GM12878 (cell line): ENCODE data around the gene RCCD1. TPM values are rescaled to one million over a fixed set of nuclear protein-coding genes. Genes with fewer than 3 reads are reported as not detected.

Experiments
- ATAC-seq: fragments of 200-7000 bp; cut with Tn5 transposase; 3 replicates; pipeline ENCODE4 v1.9.1; 2020; ENCODE audit warnings: mild to moderate bottlenecking, moderate library complexity
- BruUV-seq: library from RNA; stranded (reverse); fragments of 400-500 nt; replicated peaks from 2 replicates; lab custom pipeline; 2021; lab: Mats Ljungman, UMichigan
- CTCF ChIA-PET: fragments of 300-600 bp; sonication (Branson Sonifier 250); formaldehyde crosslinking; extraction: SDS; loops from one replicate; lab custom pipeline; 2021; ENCODE audit warnings: inconsistent platforms; lab: Yijun Ruan, JAX
- POLR2A ChIA-PET: fragments of 350-600 bp; formaldehyde crosslinking; extraction: SDS; loops from one replicate; lab custom pipeline; 2021; ENCODE audit warnings: inconsistent platforms; lab: Charles Lee
- RAD21 ChIA-PET: fragments of 300-600 bp; sonication (Branson Sonifier 250); formaldehyde crosslinking; loops from one replicate; lab custom pipeline; 2023; ENCODE audit warnings: antibody characterized with exemption; ENCODE audit not compliant: unreplicated experiment; lab: Charles Lee
- SMC1A ChIA-PET: fragments of 300-600 bp; sonication (Branson Sonifier 250); formaldehyde crosslinking; loops from one replicate; lab custom pipeline; 2023; ENCODE audit not compliant: unreplicated experiment, uncharacterized antibody; lab: Charles Lee
- DNase-seq: peaks from one replicate; pipeline ENCODE4 v3.0.0-alpha.2; 2011; ENCODE audit warnings: low read depth, low spot score
- FAIRE-seq: peaks from 3 replicates; lab custom pipeline; 2011; peaks lifted over from hg19 to GRCh38; lab: Jason Lieb, UNC
- H2AFZ ChIP-seq: 2 replicates; pipeline ENCODE4 v1.6.0; 2011; ENCODE audit warnings: low read depth, low read length, control low read depth; ENCODE audit not compliant: control insufficient read depth
- H3K27ac ChIP-seq: 2 replicates; pipeline ENCODE4 v1.5.1; 2011; ENCODE audit warnings: control low read depth; ENCODE audit not compliant: control insufficient read depth, insufficient read depth
- H3K27me3 ChIP-seq, 2 experiments: replicated peaks in 1 of 2; 2 replicates each; pipeline versions ENCODE4 v1.6.0 to v1.6.1; 2011; ENCODE audit warnings: low read length in 1 of 2; ENCODE audit not compliant: control insufficient read depth in 2 of 2, insufficient read depth in 2 of 2
- H3K36me3 ChIP-seq, 2 experiments: 2 replicates each; pipeline ENCODE4 v1.5.1; 2011; ENCODE audit warnings: low read length in 1 of 2; ENCODE audit not compliant: control insufficient read depth in 2 of 2, insufficient read depth in 2 of 2
- H3K4me1 ChIP-seq: 2 replicates; pipeline ENCODE4 v1.6.1; 2011; ENCODE audit warnings: mild to moderate bottlenecking, low read length, moderate library complexity, mixed read lengths; ENCODE audit not compliant: control insufficient read depth, insufficient read depth
- H3K4me2 ChIP-seq: 2 replicates; pipeline ENCODE4 v1.6.0; 2011; ENCODE audit warnings: control low read depth; ENCODE audit not compliant: control insufficient read depth, insufficient read depth
- H3K4me3 ChIP-seq: fragments of 200-600 bp; sonication (generic); 2 replicates; pipeline ENCODE4 v1.5.1; 2016
- H3K79me2 ChIP-seq: 2 replicates; pipeline ENCODE4 v1.6.0; 2011; ENCODE audit warnings: low read length; ENCODE audit not compliant: control insufficient read depth, insufficient read depth
- H3K9ac ChIP-seq: 2 replicates; pipeline ENCODE4 v1.8.0; 2011; ENCODE audit warnings: low read length, control low read depth, mixed read lengths; ENCODE audit not compliant: control insufficient read depth, insufficient read depth
- H3K9me3 ChIP-seq: replicated peaks from 3 replicates; pipeline ENCODE4 v1.5.1; 2011; ENCODE audit warnings: mild to moderate bottlenecking, low read length; ENCODE audit not compliant: control insufficient read depth, insufficient read depth
- H4K20me1 ChIP-seq: 2 replicates; pipeline ENCODE4 v1.6.0; 2011; ENCODE audit not compliant: control insufficient read depth, insufficient read depth
- JUNB ChIP-seq: IDR thresholded peaks from 2 replicates; pipeline ENCODE4 v1.6.1; 2016; ENCODE audit warnings: antibody characterized with exemption, mild to moderate bottlenecking
- NKRF ChIP-seq: fragments of 450-650 bp; conservative IDR thresholded peaks from 2 replicates; pipeline ENCODE4 v1.6.1; 2017; ENCODE audit warnings: mild to moderate bottlenecking, moderate library complexity
- POLR2A ChIP-seq: IDR thresholded peaks from 2 replicates; pipeline ENCODE4 v1.6.1; 2011; ENCODE audit warnings: low read depth, mild to moderate bottlenecking, low read length
- WGBS: methylation state at CpG from one replicate; pipeline ENCODE4 v1.1.6; 2016; ENCODE audit warnings: low lambda C conversion rate; ENCODE audit not compliant: insufficient replicate concordance, insufficient coverage; ENCODE audit errors: missing lambda C conversion rate; 5-methylcytosine and 5-hydroxymethylcytosine counted together
- in situ Hi-C: fragments of 300-500 bp; cut with MboI; formaldehyde crosslinking; loops from 9 replicates; pipeline ENCODE4 v1.14.3; 2018; ENCODE audit warnings: mixed read lengths
- intact Hi-C: fragments of 100-400 bp; cut with micrococcal nuclease; formaldehyde crosslinking; loops from one replicate; pipeline ENCODE4 v1.14.2; 2022; ENCODE audit not compliant: unreplicated experiment
- polyA plus RNA-seq, 11 experiments: library from polyadenylated mRNA; depleted of rRNA in 4 of 11; unstranded in 6 of 11; stranded (reverse) in 5 of 11; fragments of >200 nt; fragmentation: Nextera tagmentation in 4 of 11; fragmentation: Illumina TruSeq in 1 of 11; extraction: Ambion mirVana in 4 of 11; extraction: Trizol in 1 of 11; gene quantifications; 1 replicate in 1 of 11; 2 replicates in 10 of 11; pipeline versions ENCODE4 v1.2.1 to v1.2.3, GENCODE V29; 2011 to 2016; ENCODE audit warnings: inconsistent platforms in 2 of 11, missing spikeins in 2 of 11, low read depth in 1 of 11
- total RNA-seq, 4 experiments: library from RNA; depleted of rRNA in 3 of 4; stranded (reverse); fragments of >200 nt in 3 of 4; fragmentation: Illumina TruSeq in 1 of 4; extraction: Trizol in 1 of 4; gene quantifications; 2 replicates each; pipeline versions ENCODE4 v1.2.1 to v1.2.3, GENCODE V29; 2013 to 2021
- TF ChIP-seq, protein P1 (sequence below): IDR thresholded peaks from 2 replicates; pipeline ENCODE4 v1.6.1; 2011; ENCODE audit warnings: borderline replicate concordance, low read depth, mild to moderate bottlenecking, moderate library complexity, mixed read lengths, low read length; ENCODE audit not compliant: insufficient read depth; ENCODE audit errors: extremely low read length

Gene RCCD1
- total and polyA plus RNA-seq, 10 of the 15 experiments (the other 5 are each of a cell fraction or from before 2014, with no cell fraction given) = 5.2 to 30.4 (median 20.9) TPM

DNA sequence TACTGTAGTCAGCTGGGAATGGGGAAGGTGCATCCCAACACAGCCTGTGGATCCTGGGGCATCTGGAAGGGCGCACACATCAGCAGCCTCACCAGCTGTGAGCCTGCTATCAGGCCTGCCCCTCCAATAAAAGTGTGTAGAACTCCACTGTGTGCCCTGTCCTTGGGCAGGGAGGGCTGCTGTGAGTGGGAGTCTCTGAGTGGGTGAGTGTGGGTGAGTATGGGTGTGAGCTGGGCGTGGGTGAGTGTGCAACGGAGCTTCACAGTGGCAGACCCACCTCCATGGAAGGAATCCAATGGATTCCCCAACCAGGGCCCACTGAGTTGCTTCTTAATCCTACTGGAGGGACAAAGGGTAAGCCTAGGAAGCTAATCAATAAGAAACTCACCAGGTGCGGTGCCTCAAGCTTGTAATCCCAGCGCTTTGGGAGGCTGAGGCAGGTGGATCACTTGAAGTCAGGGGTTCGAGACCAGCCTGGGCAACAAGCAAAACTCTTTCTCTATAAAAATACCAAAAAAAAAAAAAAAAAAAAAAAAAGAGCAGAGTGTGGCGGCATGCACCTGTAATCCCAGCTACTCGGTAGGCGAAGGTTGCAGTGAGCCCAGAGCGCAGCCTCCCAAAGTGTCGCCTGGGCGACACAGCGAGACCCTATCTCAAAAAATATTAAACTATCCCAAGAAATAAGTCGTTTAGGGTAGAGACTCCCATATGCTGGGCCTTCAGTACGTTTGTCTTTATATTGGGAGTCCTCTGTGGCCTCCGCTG, 555 bp upstream of the RCCD1 start (continued):
- no peak for TF ChIP-seq NKRF
- TF ChIP-seq, protein P1, sequence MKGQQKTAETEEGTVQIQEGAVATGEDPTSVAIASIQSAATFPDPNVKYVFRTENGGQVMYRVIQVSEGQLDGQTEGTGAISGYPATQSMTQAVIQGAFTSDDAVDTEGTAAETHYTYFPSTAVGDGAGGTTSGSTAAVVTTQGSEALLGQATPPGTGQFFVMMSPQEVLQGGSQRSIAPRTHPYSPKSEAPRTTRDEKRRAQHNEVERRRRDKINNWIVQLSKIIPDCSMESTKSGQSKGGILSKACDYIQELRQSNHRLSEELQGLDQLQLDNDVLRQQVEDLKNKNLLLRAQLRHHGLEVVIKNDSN = no peak

DNA sequence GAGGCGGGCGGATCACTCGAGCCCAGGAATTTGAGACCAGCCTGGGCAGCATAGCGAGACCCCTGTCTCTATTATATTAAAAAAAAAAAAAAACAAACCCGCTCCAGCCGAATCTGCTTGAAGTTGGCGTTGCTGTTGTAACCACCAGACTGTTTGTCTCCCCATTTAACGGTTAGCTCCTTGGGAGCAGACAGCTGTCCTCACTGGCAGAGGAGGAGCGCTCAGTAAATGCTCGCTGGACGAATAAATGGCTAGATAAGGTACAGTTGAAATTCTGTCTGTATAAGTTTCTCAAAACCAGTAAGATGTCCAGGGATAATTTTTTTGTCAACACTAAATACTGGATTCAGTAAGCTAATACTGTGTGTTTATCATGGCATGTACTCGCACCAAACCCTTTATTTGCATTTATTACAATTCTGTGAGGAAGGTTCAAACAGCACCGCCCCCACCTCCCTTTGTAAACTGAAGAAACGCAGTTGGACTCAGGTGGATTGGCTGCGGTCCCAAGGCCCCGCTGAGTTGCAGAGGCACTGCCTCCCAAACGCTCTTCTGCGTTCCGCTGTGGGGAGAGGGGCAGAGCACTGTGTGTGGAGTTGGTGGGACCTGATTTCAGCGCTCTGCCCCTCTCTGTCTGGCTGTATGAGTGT, 1.1 kb downstream of the RCCD1 start:
- TF ChIP-seq JUNB (no peak), POLR2A (peak; percentile 36; the same call in 1 of the 2 replicates)
- 18% methylated on average over 20 of the region's 20 CpGs for WGBS
- H3K4me1 ChIP-seq = peaks cover 3% of the 10 kb centered on the region; the same call in 1 of the 2 replicates
- intact Hi-C loops = loop anchor here (1.0 to 5.0 kb wide), 4 partner anchors 37 to 316 kb away; partner anchors contain the start of genes PRC1 and VPS33B
- ChIA-PET SMC1A (interaction anchor here (1.0 to 4.1 kb wide), 6 partner anchors 16 to 77 kb away, joined by 3 to 18 read pairs (median 8); partner anchors contain the start of genes HDDC3 and UNC45A), CTCF (interaction anchor here (0.5 to 6.4 kb wide), 21 partner anchors 11 to 320 kb away, joined by 3 to 74 read pairs (median 5); partner anchors contain the start of genes HDDC3, PRC1 and UNC45A), POLR2A (interaction anchor here (0.6 to 3.6 kb wide), 3 partner anchors 17 to 42 kb away, joined by 5 to 26 read pairs (median 5); no protein-coding TSS in a partner anchor), RAD21 (interaction anchor here (0.8 to 4.5 kb wide), 6 partner anchors 16 to 94 kb away, joined by 3 to 24 read pairs (median 3); partner anchors contain the start of genes HDDC3 and UNC45A)
- peak overlapping the region; percentile 98 for H3K27ac ChIP-seq
- H3K36me3 ChIP-seq = peaks cover 17 to 20% of the 10 kb centered on the region in 2 experiments
- no peak overlapping the region for H2AFZ ChIP-seq
- H3K79me2 ChIP-seq = peaks cover 24% of the 10 kb centered on the region
- no TSS peak for BruUV-seq
- DNase-seq (no peak), FAIRE-seq (no peak), ATAC-seq (no peak)
- no peaks in the 10 kb centered on the region for H4K20me1 ChIP-seq
- H3K4me3 ChIP-seq = peak overlapping the region; percentile 87
- peak overlapping the region; percentile 78 for H3K4me2 ChIP-seq
- no peaks in the 10 kb centered on the region for H3K27me3 ChIP-seq
- H3K9ac ChIP-seq = peak overlapping the region; percentile 98
- in situ Hi-C loops = loop anchor here (25.0 kb wide), 1 partner anchor 1368 kb away; the partner anchor contains the start of gene TICRR
- no peaks in the 10 kb centered on the region for H3K9me3 ChIP-seq
